Measurements from ENCODE around the gene FOXM1.

Gene FOXM1

DNA sequence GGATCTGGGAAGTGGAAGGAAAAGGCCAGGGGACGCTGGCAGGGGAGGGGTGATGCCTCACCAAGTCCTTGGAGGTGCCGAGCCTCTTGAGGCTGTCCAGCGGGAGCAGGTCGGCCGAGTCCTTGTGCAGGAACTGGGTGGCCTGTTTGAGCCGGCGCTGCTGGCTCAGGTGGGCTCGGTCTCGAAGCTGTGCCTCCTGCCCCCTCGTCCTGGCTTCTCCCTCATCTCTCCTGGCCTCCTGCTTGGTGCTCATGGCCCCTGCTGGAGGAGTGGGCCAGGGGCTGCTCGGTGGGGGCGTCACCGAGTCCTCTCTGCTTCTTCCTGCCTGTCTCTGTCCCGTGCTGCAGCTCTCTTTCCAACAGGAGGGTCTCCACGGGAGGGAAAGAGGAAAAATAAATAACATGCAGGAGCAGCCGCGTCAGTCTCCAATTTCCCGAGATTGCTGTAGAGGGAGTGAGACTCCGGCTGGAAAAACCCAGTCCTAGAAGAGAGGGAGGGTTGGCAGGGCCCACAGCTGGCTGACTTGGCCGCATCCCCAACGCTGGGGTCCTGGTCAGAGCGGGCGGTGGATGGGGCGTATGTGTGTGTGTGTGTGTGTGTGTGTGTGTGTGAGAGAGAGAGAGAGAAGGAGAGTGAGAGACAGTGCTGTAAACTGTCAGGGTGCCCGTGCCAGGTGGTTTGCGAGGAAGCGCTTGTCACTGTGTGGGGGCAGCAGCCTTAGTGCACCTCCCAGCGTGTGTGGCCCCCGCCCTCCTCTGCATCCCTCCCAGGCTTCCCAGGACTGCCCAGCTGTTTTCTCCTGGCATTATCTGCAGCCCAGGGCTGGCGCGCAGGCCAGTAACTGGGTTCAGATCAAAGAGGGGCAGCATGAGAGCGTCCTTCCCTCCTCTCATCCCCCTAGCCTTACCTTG is 42.1 kb downstream of the FOXM1 start, which contains the start of gene NRIP2:
Gene NRIP2 (minus strand): TSS at position 455 of the 911 bp plus-strand sequence. CDS start 52 bp downstream, at position 403.
- no peak for DNase-seq

DNA sequence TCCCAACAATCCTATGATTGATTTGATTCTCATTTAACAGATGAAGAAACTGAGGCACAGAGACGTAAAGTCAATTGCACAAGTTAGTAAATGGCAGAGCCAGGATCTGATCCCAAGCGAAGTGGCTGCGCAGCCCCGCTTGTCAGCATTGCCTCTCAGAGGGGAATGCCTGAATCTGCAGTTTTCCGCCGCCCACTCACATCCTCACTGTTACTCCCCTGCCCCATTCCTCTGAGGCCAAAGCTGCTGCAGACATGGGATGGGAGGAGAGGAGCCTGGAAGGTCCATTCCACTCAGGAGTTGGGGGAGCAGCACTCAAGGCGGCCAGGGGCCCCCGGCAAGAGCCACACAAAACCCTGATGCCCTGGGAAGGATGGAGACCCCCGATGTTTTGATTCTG is 43.2 kb downstream of the FOXM1 start:
- DNase-seq, result no peak

DNA sequence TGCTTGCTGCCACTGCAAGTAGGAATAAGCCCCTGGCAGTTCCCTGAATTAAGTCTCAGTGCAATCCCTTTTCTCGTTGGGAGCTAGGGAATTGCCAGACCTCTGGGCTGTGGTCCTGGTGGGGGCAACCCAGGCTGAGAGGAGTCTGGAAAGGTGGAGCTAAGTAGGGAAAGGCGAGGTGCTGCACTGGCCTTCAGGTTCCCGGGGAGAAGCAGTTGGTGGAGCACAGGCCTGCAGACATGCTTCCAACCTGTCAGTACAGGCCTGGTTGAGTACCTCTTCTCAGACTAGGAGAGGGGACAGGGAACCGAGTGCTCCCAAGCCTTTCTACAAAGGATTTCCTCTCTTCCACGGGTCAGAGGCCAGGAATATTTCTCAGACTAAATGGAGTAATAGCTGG is 43.6 kb downstream of the FOXM1 start:
- DNase-seq, result no peak

DNA sequence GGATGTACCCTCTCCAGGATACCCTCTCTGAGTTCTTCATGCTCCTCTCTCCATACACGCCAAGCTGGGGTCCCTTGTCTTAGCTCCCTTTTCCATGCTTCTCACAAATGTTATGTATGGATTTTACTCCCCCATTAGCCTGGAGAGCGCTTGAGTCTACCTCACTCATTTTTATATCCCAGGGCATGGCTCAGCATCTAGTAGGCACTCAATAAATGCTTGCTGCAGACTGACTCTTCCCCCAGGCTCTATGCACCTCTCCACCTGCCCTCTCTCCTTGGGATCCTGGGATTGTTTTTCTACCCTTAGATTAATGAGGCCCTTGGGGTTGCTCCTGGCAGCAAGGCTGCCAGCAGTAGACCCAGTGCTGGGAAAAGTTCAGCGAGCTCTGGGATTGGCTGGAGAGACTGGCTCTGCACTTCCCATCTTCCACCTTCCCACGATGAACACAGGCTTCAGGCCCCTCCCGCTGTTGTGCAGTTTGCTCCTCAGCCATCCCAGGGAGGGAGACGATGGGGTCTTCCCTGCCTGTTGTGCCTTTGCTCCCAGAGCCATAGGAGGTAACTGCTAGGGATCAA is 44.3 kb downstream of the FOXM1 start:
- no peak for DNase-seq

DNA sequence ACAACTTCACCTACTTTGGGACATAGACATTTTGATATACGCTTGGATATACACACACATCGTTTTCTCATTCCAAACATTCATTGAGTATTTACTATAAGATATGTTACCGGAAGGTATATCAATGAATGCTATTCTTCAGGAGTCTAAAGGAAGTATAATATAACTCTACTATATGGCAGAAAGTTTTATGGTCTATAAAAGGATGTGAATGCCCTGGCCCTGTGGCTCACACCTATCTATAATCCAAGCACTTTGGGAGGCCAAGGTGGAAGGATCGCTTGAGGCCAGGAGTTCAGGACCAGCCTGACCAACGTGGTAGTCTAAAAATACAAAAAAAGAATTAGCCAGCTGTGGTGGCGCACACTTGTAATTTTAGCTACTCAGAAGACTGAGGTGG is 47.7 kb downstream of the FOXM1 start:
- no peak for DNase-seq

GRCh38 chr12:2826721-2827515 is 50.1 kb downstream of the FOXM1 start:
- no peak for DNase-seq

GRCh38 chr12:2826036-2826435 is 50.9 kb downstream of the FOXM1 start:
- no peak for DNase-seq

- no peak for DNase-seq
These were observed 51.8 kb downstream of the FOXM1 start for GRCh38 chr12:2825132-2825531.

DNA sequence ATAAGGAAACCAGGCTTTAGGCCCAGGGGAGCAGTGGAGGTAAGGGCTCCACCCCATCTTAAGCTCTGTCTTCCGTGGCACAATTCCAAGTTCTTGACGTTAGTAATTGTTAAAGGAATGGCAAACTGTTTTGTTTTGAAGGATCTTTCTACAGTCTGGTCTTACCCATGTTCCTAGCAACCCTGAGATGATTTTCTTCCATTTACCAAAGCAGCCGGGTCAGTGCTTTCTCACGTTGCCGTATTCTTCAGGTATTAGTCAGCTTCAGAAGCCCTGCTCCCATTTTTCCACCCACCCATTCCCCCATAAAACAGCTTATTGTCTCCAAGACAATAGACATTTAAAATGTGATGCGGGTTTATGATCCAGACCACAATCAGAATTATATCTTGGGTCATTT is 52.4 kb downstream of the FOXM1 start:
- DNase-seq, result no peak

DNA sequence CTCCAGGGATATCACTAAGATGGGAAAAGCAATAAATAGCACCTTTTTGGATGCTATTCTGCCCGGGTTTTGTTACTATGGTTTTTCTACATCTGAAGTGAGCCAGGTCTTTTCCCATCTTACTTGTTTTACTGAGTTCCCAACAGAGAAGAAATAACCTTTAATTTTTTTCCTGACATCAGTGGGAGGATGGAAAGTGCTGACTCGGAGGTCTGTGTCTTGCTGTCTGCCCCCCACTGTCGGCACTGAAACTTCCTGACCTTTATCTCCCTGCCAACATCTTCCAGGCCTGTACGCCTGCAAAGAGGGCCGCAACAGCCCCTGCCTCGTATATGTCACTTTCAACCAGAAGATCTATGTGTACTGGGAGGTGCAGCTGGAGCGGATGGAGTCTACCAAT is 53.5 kb downstream of the FOXM1 start:
- DNase-seq, result no peak

DNA sequence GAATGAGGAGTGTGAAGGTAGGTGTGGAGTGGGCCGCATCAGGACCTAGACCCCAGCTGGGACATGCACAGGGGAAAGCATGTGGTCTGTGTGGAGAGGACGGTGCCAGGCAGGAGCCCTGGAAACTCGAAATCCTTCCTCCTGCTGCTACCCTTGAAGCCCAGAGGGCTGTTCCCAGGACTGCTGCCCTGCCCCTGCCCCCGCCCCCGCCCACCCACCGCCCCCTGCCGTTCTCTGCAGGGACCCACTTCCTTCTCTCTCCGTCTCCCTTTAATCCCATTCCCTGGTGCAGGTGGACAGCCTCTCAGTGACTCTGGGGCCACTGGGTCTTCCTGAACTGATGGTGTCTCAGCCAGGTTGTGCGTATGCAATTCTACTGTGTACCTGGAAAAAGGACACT is 56.5 kb downstream of the FOXM1 start:
- no peak for DNase-seq

DNA sequence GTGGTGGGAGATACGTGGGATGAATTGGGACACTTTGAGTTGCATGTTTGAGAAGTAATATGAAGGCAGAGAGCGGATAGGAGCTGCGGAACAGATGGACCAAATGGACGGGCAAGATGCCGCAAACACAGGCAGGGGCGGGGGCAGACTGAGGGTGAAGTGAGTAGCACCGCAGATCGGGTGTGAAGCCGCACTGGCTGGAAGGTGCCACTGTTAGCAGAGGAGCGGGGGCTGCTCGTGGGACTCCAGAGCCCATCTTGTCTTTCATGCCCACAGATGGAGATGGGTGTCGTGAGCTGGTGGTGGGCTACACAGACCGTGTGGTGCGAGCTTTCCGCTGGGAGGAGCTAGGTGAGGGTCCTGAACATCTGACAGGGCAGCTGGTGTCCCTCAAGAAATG is 57.2 kb downstream of the FOXM1 start:
- DNase-seq, result no peak

GRCh38 chr12:2813214-2814185 is 63.5 kb downstream of the FOXM1 start:
- DNase-seq, result peak; percentile 39

DNA sequence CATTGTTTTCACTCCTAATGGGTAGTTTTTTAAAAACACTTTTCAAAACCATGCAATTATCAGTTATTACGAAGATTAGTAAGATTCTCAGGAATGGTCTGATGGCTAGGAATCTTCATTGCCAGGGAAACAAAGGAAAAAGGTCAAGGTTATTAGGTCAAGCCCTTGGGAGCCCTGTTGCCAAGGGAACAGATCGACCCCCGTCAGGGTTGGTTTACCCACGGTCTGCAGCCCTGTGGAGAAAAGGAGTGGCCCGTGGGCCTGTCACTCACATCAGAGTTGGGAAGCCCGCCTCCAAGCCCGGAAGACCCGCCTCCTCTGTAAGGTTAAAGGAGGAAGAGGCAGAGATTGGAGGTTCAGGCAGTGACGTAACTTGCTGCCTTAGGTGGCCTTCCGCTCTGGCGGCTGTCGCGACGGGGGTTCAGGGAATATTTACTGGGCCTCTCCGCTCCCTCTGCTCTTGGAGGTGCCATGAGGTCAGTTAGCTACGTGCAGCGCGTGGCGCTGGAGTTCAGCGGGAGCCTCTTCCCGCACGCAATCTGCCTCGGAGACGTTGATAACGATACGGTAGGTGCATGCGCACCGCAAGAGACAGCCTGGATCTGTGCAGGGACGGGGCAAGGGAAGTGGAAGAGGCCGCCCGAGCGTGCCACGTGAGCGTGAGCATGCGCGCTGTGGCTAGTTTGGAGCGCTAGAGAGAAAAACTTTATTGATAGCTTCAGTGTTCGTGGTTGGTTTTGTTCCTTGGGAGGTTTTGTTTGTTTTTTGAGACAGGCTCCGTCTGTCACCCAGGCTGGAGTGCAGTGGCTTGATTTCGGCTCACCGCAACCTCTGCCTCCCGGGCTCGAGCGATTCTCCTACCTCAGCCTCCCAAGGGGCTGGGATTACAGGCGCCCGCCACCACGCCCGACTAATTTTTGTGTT is 64.4 kb downstream of the FOXM1 start, which contains the start of gene ITFG2:
Gene ITFG2 (plus strand): TSS at position 379 of the 924 bp plus-strand sequence. CDS start 93 bp downstream, at position 472.
- peak; percentile 94 for DNase-seq

- no peak for DNase-seq
These were observed 65.2 kb downstream of the FOXM1 start for GRCh38 chr12:2811801-2812200.

All from activated CD4-positive, alpha-beta T cell treated with anti-CD3 and anti-CD28 coated beads, Interleukin-2, amount 50 U/mL, for 1 hour (primary cell).